Measurements from ENCODE around the gene RBL2. TPM values are rescaled to one million over a fixed set of nuclear protein-coding genes. Genes with fewer than 3 reads are reported as not detected.

The RBL2 gene
- total and polyA plus RNA-seq, 2 of the 8 experiments (the other 6 are each of a cell fraction or from before 2014, with no cell fraction given): 13.9 to 22.1 TPM

- Histone ChIP-seq H3K56ac (replicated peaks; ENCODE audit: insufficient read length, low read depth, low read length) (no peak overlapping the region), H2BK120ac (replicated peaks; ENCODE audit: low read depth, low read length) (no peak overlapping the region), H2AFZ (ENCODE audit: low read length) (no peak overlapping the region), H4K5ac (ENCODE audit: insufficient read length, low read depth, low read length) (no peak overlapping the region), H3K27ac (ENCODE audit: low read depth, low read length) (no peak overlapping the region), H4K20me1 (replicated peaks in 1 of 2; ENCODE audit: control insufficient read depth in 1 of 2, insufficient read depth in 2 of 2, low read length in 2 of 2) (no peaks in the 10 kb centered on the region), H4K91ac (replicated peaks; ENCODE audit: insufficient read length, low read length) (no peak overlapping the region), H3K9ac (replicated peaks in 1 of 4; ENCODE audit: extremely low read depth in 1 of 4, low read depth in 3 of 4, low read length in 3 of 4) (no peak overlapping the region), H3K27me3 (replicated peaks in 1 of 4; ENCODE audit: control insufficient read depth in 3 of 4, extremely low read depth in 1 of 4, insufficient read depth in 3 of 4, low read length in 3 of 4) (no peaks in the 10 kb centered on the region), H2AK5ac (ENCODE audit: low read depth, low read length) (no peak overlapping the region), H3K4me2 (ENCODE audit: insufficient read depth in 1 of 2, low read depth in 2 of 2, low read length in 2 of 2) (no peak overlapping the region), H2BK12ac (ENCODE audit: low read depth, low read length) (no peak overlapping the region), H3K14ac (ENCODE audit: insufficient read length) (no peak overlapping the region), H3K4me3 (ENCODE audit: extremely low read depth in 1 of 4, insufficient read depth in 2 of 4, low read depth in 3 of 4, low read length in 4 of 4) (no peak overlapping the region), H3K23ac (ENCODE audit: insufficient read length) (no peak overlapping the region), H3K36me3 (ENCODE audit: control insufficient read depth in 2 of 4, insufficient read depth in 4 of 4, low read length in 3 of 4) (peaks cover 0 to 24% (median 4%) of the 10 kb centered on the region in 4 experiments; a peak in 3 of 8 replicates), H3K23me2 (ENCODE audit: low read depth, low read length) (no peaks in the 10 kb centered on the region), H3K4ac (replicated peaks; ENCODE audit: insufficient read length, low read depth, low read length) (no peak overlapping the region), H3K9me3 (ENCODE audit: insufficient read depth in 2 of 2, low read depth in 1 of 2, low read length in 1 of 2) (no peaks in the 10 kb centered on the region), H3K79me2 (ENCODE audit: control insufficient read depth in 1 of 2, insufficient read depth in 2 of 2, low read length in 2 of 2) (no peaks in the 10 kb centered on the region), H2BK5ac (ENCODE audit: low read depth, low read length) (no peak overlapping the region), H2BK20ac (ENCODE audit: low read length) (no peak overlapping the region), H2BK15ac (ENCODE audit: low read length) (no peak overlapping the region), H3K4me1 (replicated peaks in 1 of 4; ENCODE audit: control insufficient read depth in 3 of 4, insufficient read depth in 4 of 4, low read length in 3 of 4) (no peaks in the 10 kb centered on the region), H4K8ac (ENCODE audit: extremely low read depth, insufficient read depth, low read length) (no peak overlapping the region), H3K79me1 (ENCODE audit: low read depth, low read length) (no peaks in the 10 kb centered on the region), H3K18ac (ENCODE audit: extremely low read depth, low read length) (no peak overlapping the region)
- CTCF ChIA-PET (ENCODE audit: partially characterized antibody): interaction anchor here (0.7 kb wide), 1 partner anchor 340 kb away, joined by 3 read pairs; no protein-coding TSS in a partner anchor
- POLR2A ChIA-PET (ENCODE audit: partially characterized antibody): no interaction called here
- FAIRE-seq (no peak), DNase-seq (ENCODE audit: low read depth in 1 of 2, low spot score in 2 of 2) (no peak)
- 89% methylated on average over 4 of the region's 4 CpGs; no CpG with 5 or more reads in 1 of the 2 experiments for WGBS, 2 experiments (ENCODE audit: extremely low coverage in 1 of 2, insufficient coverage in 1 of 2, insufficient read length in 1 of 2, insufficient replicate concordance in 2 of 2, low coverage in 1 of 2, low lambda C conversion rate in 2 of 2, missing lambda C conversion rate in 1 of 2)
- TF ChIP-seq CEBPB (IDR thresholded peaks at IDR 0.05; ENCODE audit: low read depth, low read length) (no peak), TAF7 (optimal IDR thresholded peaks at IDR 0.05; ENCODE audit: borderline replicate concordance, low read depth, low read length) (no peak), SRF (IDR thresholded peaks at IDR 0.05; ENCODE audit: low read depth, low read length) (no peak), RNF2 (IDR thresholded peaks at IDR 0.05; ENCODE audit: borderline replicate concordance, low read depth, low read length, missing control alignments, poor library complexity, severe bottlenecking) (no peak), KDM1A (IDR thresholded peaks at IDR 0.05; ENCODE audit: borderline replicate concordance, low read length) (no peak), USF2 (IDR thresholded peaks at IDR 0.05; ENCODE audit: low read length) (no peak), SIRT6 (IDR thresholded peaks at IDR 0.05; ENCODE audit: low read length) (no peak), YY1 (IDR thresholded peaks at IDR 0.05; ENCODE audit: low read depth, low read length) (no peak), BACH1 (IDR thresholded peaks at IDR 0.05; ENCODE audit: low read length) (no peak), MAFK (IDR thresholded peaks at IDR 0.05; ENCODE audit: low read depth, low read length) (no peak), EGR1 (IDR thresholded peaks at IDR 0.05; ENCODE audit: borderline replicate concordance, low read depth, low read length) (no peak), TCF12 (IDR thresholded peaks at IDR 0.05; ENCODE audit: low read depth, low read length) (no peak), TAF1 (IDR thresholded peaks at IDR 0.05; ENCODE audit: low read depth, low read length) (no peak)
Measured at GRCh38 chr16:53449816-53450517, 15.7 kb downstream of the RBL2 start.
